Measurements from ENCODE around the gene BCKDHA.

GRCh38 chr19:41405776-41406175, 8.2 kb downstream of the BCKDHA start:
- TF ChIP-seq POLR2A (IDR thresholded peaks at IDR 0.05; ENCODE audit: low read length), result no peak
- TF ChIP-seq GATA1 (IDR thresholded peaks at IDR 0.05; ENCODE audit: low read depth, low read length), result no peak
